ENCODE data around the gene PDZD8. TPM values are rescaled to one million over a fixed set of nuclear protein-coding genes. Genes with fewer than 3 reads are reported as not detected.

PDZD8 gene
- total RNA-seq, 2 donors from 2014 or later: 22.7 to 38.7 TPM

DNA sequence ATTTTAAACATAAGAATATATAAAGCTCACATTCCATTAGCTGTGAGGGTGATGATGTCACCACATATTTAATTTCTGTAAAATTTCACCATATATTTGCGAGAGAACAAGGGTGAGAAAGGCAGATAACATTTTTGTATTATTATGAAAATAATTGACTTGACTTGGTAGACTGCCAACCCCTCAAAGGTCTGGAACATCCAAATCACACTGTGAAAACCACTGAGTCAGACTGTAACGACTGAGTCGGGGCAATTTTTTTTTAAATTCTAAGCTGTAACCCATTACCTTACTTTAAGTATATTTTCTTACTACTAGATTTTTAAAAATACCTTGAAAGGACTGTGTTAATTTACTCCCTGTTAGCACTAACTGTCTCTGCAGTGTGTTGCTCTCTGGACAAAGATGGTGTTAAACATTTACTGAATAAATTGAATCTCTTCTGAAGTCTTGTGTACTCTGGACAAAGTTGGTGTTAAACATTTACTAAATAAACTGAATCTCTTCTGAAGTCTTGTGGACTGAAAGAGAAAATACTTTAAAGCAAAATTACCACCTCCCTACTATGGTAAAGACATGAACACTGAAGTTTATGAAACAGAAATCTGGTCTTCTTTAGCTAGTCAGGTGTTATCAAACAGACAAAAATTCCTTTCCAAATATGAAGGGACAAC lies 14.1 kb downstream of the PDZD8 start:
- Histone ChIP-seq H3K27me3 (replicated peaks; ENCODE audit: insufficient read depth) (no peaks in the 10 kb centered on the region), H3K36me3 (no peaks in the 10 kb centered on the region), H3K4me3 (no peak overlapping the region), H3K4me1 (replicated peaks) (no peaks in the 10 kb centered on the region), H3K9me3 (no peaks in the 10 kb centered on the region), H3K27ac (no peak overlapping the region)
- no peak for DNase-seq (ENCODE audit: low spot score)
- TF ChIP-seq, protein P1, sequence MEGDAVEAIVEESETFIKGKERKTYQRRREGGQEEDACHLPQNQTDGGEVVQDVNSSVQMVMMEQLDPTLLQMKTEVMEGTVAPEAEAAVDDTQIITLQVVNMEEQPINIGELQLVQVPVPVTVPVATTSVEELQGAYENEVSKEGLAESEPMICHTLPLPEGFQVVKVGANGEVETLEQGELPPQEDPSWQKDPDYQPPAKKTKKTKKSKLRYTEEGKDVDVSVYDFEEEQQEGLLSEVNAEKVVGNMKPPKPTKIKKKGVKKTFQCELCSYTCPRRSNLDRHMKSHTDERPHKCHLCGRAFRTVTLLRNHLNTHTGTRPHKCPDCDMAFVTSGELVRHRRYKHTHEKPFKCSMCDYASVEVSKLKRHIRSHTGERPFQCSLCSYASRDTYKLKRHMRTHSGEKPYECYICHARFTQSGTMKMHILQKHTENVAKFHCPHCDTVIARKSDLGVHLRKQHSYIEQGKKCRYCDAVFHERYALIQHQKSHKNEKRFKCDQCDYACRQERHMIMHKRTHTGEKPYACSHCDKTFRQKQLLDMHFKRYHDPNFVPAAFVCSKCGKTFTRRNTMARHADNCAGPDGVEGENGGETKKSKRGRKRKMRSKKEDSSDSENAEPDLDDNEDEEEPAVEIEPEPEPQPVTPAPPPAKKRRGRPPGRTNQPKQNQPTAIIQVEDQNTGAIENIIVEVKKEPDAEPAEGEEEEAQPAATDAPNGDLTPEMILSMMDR (IDR thresholded peaks at IDR 0.05): no peak
- TF ChIP-seq POLR2AphosphoS5 (IDR thresholded peaks at IDR 0.05) (no peak), POLR2A (IDR thresholded peaks at IDR 0.05) (no peak)
- intact Hi-C loops (cut with DNase I): no loop called here
- 50% methylated on average over 3 of the region's 3 CpGs for WGBS

DNA sequence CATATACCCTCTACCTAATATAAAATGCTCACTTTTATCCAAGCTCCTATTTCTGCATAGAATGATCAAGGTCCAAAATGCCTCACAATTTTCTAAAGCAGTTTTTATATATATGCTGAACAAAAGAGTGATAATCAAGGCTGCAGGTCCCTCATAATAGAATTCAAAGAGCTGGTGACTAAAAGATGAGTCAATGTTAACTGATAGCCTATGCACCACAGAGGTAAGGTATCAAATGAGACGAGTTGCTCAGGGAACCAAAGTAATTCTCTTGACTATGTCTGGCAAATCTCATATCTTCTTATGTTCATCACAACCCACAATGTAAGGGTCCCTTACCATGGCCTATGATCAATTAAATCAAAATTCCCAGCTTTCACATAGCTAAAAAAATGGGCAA lies 15.2 kb downstream of the PDZD8 start:
- no peak for DNase-seq (ENCODE audit: low spot score)
- no peak for TF ChIP-seq POLR2A (IDR thresholded peaks at IDR 0.05)
- TF ChIP-seq, protein P1 (IDR thresholded peaks at IDR 0.05): no peak
- no peak for TF ChIP-seq POLR2AphosphoS5 (IDR thresholded peaks at IDR 0.05)
- Histone ChIP-seq H3K9me3 (no peaks in the 10 kb centered on the region), H3K4me3 (no peak overlapping the region), H3K36me3 (no peaks in the 10 kb centered on the region), H3K27ac (no peak overlapping the region), H3K4me1 (replicated peaks) (no peaks in the 10 kb centered on the region), H3K27me3 (replicated peaks; ENCODE audit: insufficient read depth) (no peaks in the 10 kb centered on the region)
- 84% methylated on average over 1 of the region's 1 CpG for WGBS
- intact Hi-C loops (cut with DNase I): no loop called here

DNA sequence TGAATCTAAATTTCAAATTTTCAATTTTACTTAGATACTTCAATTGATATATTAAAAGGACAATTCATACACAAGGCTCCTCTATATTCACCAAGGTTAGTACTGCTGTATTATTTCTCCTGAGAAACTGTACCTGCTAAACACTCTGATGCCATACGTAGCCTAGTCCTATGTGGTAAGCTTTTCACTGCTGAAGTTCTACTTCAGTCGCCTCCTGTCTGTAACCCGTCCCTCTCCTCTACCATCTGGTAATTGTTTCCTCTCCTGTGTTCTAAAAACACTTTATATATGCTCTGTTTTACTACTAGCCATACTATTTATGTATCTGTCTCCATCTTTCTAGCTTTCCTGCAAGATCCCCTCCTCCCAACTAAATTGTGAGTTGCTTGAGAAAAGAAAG lies 20.2 kb downstream of the PDZD8 start:
- Histone ChIP-seq H3K27me3 (replicated peaks; ENCODE audit: insufficient read depth) (no peaks in the 10 kb centered on the region), H3K9me3 (no peaks in the 10 kb centered on the region), H3K4me3 (no peak overlapping the region), H3K27ac (no peak overlapping the region), H3K36me3 (no peaks in the 10 kb centered on the region), H3K4me1 (replicated peaks) (no peaks in the 10 kb centered on the region)
- TF ChIP-seq, protein P1 (IDR thresholded peaks at IDR 0.05): no peak
- no peak for TF ChIP-seq POLR2A (IDR thresholded peaks at IDR 0.05)
- no peak for TF ChIP-seq POLR2AphosphoS5 (IDR thresholded peaks at IDR 0.05)
- intact Hi-C loops (cut with DNase I): no loop called here
- no peak for DNase-seq (ENCODE audit: low spot score)
- WGBS: 94% methylated on average over 3 of the region's 3 CpGs

DNA sequence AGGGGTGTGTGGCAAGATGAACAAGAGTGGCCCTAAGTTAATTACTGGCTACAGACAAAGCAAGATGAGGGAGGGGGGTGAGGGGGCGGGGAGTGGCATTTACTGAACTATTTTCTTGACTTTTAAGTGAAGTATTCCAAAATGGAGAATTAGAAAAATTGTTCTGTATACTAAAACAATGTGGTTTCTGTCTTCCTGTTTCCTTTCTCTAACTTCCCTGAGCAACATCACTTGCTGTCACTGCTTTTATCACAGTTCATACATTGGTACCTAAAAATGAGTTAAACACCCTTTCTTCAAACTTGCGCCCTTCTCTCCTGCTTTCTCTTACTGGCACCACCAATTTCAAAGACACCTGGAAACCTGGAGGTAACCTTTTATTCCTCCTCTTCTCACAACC lies 21.6 kb downstream of the PDZD8 start:
- intact Hi-C loops (cut with DNase I): no loop called here
- H3K9me3 ChIP-seq: no peaks in the 10 kb centered on the region
- DNase-seq (ENCODE audit: low spot score): no peak
- no peaks in the 10 kb centered on the region for H3K4me1 ChIP-seq (replicated peaks)
- no peak overlapping the region for H3K4me3 ChIP-seq
- H3K27ac ChIP-seq: no peak overlapping the region
- H3K36me3 ChIP-seq: no peaks in the 10 kb centered on the region
- WGBS: 81% methylated on average over 2 of the region's 2 CpGs
- no peaks in the 10 kb centered on the region for H3K27me3 ChIP-seq (replicated peaks; ENCODE audit: insufficient read depth)
- no peak for TF ChIP-seq POLR2A (IDR thresholded peaks at IDR 0.05)
- TF ChIP-seq, protein P1 (IDR thresholded peaks at IDR 0.05): no peak
- TF ChIP-seq POLR2AphosphoS5 (IDR thresholded peaks at IDR 0.05): no peak

DNA sequence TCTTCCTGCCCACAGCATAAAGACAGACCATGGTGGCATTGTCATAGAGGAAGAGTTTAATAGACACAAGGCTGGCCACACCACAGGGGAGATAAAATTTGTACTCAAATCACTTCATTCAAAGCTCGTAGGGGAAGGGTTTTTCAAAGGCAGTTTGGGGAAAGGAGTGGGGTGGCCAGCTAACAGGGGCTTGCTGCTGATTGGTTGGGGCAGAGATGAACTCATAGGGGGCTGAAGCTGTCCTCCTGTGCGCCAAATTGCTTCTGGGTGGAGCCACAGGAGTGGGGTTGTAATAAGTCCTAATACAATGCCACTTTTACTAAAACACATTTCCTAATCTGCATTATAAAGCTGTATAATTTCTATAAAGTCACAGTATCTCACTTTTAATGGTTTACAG lies 22.5 kb downstream of the PDZD8 start:
- Histone ChIP-seq H3K9me3 (no peaks in the 10 kb centered on the region), H3K27ac (no peak overlapping the region), H3K4me1 (replicated peaks) (no peaks in the 10 kb centered on the region), H3K4me3 (no peak overlapping the region), H3K36me3 (no peaks in the 10 kb centered on the region), H3K27me3 (replicated peaks; ENCODE audit: insufficient read depth) (no peaks in the 10 kb centered on the region)
- TF ChIP-seq POLR2A (IDR thresholded peaks at IDR 0.05): no peak
- TF ChIP-seq, protein P1 (IDR thresholded peaks at IDR 0.05): no peak
- no peak for TF ChIP-seq POLR2AphosphoS5 (IDR thresholded peaks at IDR 0.05)
- WGBS: 91% methylated on average over 2 of the region's 2 CpGs
- DNase-seq (ENCODE audit: low spot score): no peak
- intact Hi-C loops (cut with DNase I): no loop called here

Data from prostate gland (tissue), 2 donors.